Dendritic cell treated with granulocyte-macrophage colony-stimulating factor and Interleukin-4, amounts not matched to agents 40 ng/mL and 50 ng/mL, for 4 days (primary cell): ENCODE data around the gene NARS2.

Source experiments
- H3K27ac Mint-ChIP-seq: one replicate; pipeline ENCODE4 v1.8.0; 2022; ENCODE audit warnings: mild to moderate bottlenecking, mixed read lengths
- H3K27me3 Mint-ChIP-seq: one replicate; pipeline ENCODE4 v1.8.0; 2022; ENCODE audit warnings: mild to moderate bottlenecking, mixed read lengths
- H3K36me3 Mint-ChIP-seq: one replicate; pipeline ENCODE4 v1.8.0; 2022; ENCODE audit warnings: low read depth, mixed read lengths
- H3K4me1 Mint-ChIP-seq: one replicate; pipeline ENCODE4 v1.8.0; 2022; ENCODE audit warnings: low read depth, mixed read lengths
- H3K4me3 Mint-ChIP-seq: one replicate; pipeline ENCODE4 v1.8.0; 2022; ENCODE audit warnings: mild to moderate bottlenecking, moderate library complexity, mixed read lengths
- H3K9me3 Mint-ChIP-seq: one replicate; pipeline ENCODE4 v1.8.0; 2022; ENCODE audit warnings: mixed read lengths
- intact Hi-C: fragments of 100-400 bp; cut with micrococcal nuclease; formaldehyde crosslinking; loops from one replicate; pipeline ENCODE4 v1.15.0; 2022

NARS2 gene

GRCh38 chr11:78595436-78596130, 20.9 kb upstream of the NARS2 start:
- Mint-ChIP-seq H3K4me1 (no peaks in the 10 kb centered on the region), H3K27ac (no peak overlapping the region), H3K9me3 (no peaks in the 10 kb centered on the region), H3K4me3 (no peak overlapping the region), H3K27me3 (peaks cover 5% of the 10 kb centered on the region), H3K36me3 (no peaks in the 10 kb centered on the region)
- intact Hi-C loops: no loop called here

GRCh38 chr11:78594814-78595213, 20.1 kb upstream of the NARS2 start:
- Mint-ChIP-seq H3K27ac (no peak overlapping the region), H3K4me3 (no peak overlapping the region)

DNA sequence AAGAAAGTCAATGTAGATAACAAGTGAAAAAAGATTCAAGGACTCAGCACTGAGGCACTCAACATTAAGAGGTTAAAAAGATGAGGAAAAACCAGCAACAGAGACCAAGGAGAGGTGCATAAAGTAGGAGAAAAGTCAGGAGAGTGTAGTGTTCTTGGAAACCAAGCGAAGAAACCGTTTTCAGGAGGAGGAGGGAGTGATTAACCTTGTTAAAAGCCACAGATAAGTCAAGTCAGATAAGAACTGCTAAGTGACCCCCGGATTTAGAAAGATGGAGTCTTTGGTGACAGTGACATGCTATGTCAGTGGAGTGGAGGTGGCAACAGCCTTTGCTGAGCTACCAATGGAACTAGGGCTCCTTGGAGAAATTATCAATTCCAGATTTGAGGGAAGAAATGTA, 13.9 kb upstream of the NARS2 start:
- intact Hi-C loops: no loop called here
- H3K27ac Mint-ChIP-seq: no peak overlapping the region
- H3K4me1 Mint-ChIP-seq: no peaks in the 10 kb centered on the region
- H3K9me3 Mint-ChIP-seq: peaks cover 18% of the 10 kb centered on the region
- H3K36me3 Mint-ChIP-seq: no peaks in the 10 kb centered on the region
- peaks cover 3% of the 10 kb centered on the region for H3K27me3 Mint-ChIP-seq
- H3K4me3 Mint-ChIP-seq: no peak overlapping the region

More at GRCh38 chr11:78594814-78595213, 20.1 kb upstream of the NARS2 start:
- Mint-ChIP-seq H3K27me3 (no peaks in the 10 kb centered on the region), H3K36me3 (no peaks in the 10 kb centered on the region), H3K4me1 (no peaks in the 10 kb centered on the region), H3K9me3 (no peaks in the 10 kb centered on the region)
- intact Hi-C loops: no loop called here

GRCh38 chr11:78587446-78587845, 12.8 kb upstream of the NARS2 start:
- H3K27ac Mint-ChIP-seq: no peak overlapping the region
- H3K4me3 Mint-ChIP-seq: no peak overlapping the region
- H3K4me1 Mint-ChIP-seq: no peaks in the 10 kb centered on the region
- no peaks in the 10 kb centered on the region for H3K36me3 Mint-ChIP-seq
- intact Hi-C loops: no loop called here
- peaks cover 29% of the 10 kb centered on the region for H3K9me3 Mint-ChIP-seq
- peaks cover 3% of the 10 kb centered on the region for H3K27me3 Mint-ChIP-seq

DNA sequence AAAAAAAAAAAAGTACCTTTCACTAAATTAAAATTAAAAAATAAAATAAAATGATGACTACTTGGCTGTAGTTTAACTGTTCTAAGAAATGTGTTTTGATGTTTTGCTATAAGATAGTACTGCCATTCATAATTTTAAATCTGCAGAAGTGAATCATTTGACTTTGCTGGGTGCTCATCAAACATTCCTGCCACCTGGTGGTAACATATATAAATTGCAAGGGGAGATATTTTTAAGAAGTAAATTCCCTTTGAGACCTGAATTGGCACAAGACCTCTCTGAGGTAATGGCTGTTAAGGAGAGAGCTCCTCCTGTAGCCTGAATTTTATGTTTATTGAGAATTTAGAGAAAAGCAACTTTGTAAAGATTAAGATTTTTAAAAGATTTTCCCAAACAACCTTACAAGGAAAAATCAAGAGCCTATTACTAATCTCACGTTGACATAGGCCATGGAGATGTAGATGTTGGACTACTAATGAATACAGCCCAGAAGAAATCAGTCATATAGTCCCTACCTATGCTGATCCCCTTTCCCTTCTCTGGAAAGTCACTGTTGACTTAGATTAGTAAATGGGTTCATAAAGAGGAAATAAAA, 11.9 kb upstream of the NARS2 start:
- H3K4me1 Mint-ChIP-seq: no peaks in the 10 kb centered on the region
- H3K27ac Mint-ChIP-seq: no peak overlapping the region
- no peak overlapping the region for H3K4me3 Mint-ChIP-seq
- H3K36me3 Mint-ChIP-seq: no peaks in the 10 kb centered on the region
- peaks cover 31% of the 10 kb centered on the region for H3K9me3 Mint-ChIP-seq
- intact Hi-C loops: no loop called here
- H3K27me3 Mint-ChIP-seq: peaks cover 3% of the 10 kb centered on the region

DNA sequence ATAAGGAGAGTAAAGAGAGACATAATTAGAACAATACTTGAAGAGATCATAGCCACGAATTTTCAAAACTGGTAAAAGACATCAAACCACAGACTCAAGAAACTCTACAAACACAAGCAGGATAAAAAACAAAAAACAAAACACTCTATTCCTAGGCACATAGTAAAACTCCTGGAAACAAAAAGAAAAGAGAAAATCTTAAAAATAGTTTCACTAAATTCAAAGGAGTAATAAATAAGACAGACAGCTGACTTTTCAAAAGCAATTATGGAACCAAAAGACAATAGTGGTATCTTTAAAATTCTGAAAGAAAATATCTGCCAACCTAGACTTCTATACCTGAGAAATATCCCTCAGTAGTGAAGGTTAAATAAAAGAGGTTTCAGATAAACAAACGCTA, 9.2 kb upstream of the NARS2 start:
- peaks cover 31% of the 10 kb centered on the region for H3K9me3 Mint-ChIP-seq
- H3K4me3 Mint-ChIP-seq: no peak overlapping the region
- H3K27me3 Mint-ChIP-seq: peaks cover 3% of the 10 kb centered on the region
- intact Hi-C loops: no loop called here
- H3K4me1 Mint-ChIP-seq: no peaks in the 10 kb centered on the region
- no peak overlapping the region for H3K27ac Mint-ChIP-seq
- no peaks in the 10 kb centered on the region for H3K36me3 Mint-ChIP-seq

DNA sequence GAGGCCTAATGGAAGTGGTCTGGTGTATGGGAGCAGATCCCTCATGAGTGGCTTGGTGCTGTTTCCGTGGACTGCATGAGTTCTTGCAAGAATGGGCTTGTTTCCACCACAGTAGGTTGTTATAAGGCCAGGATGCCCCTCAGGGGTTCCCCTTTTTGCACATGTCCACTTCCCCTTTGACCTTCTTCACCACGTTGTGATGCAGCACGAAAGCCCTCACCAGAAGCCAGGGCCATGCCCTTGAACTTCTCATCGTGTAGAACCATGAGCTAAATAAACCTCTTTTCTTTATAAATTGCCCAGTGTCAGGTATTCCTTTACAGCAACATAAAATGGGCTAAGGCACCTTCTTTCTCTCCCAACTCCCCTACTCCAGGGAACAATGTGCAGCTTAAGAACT, 2.8 kb upstream of the NARS2 start:
- Mint-ChIP-seq H3K9me3 (peaks cover 15% of the 10 kb centered on the region), H3K27ac (no peak overlapping the region), H3K4me3 (no peak overlapping the region), H3K4me1 (peaks cover 37% of the 10 kb centered on the region), H3K27me3 (no peaks in the 10 kb centered on the region), H3K36me3 (peaks cover 21% of the 10 kb centered on the region)
- intact Hi-C loops: no loop called here

DNA sequence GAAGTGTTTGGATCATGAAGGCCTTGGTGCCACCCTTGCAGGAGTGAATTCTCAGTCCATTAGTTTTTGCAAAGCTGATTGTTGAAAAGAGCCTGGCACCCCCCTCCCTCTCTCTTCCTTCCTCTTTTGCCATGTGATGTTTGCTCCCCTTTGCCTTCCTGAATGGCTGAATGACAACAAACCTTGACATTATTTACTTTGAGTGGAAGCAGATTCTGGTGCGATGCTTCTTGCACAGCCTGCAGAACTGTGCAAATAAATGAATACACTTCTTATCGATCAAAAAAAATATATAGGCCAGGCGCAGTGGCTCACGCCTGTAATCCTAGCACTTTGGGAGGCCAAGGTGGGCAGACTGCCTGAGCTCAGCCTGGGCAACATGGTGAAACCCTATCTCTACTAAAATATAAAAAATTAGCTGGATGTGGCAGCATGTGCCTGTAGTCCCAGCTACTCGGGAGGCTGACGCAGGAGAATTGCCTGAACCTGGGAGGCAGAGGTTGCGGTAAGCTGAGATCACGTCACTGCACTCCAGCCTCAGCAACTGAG, 2.0 kb upstream of the NARS2 start:
- H3K36me3 Mint-ChIP-seq: peaks cover 23% of the 10 kb centered on the region
- intact Hi-C loops: no loop called here
- no peak overlapping the region for H3K4me3 Mint-ChIP-seq
- peaks cover 42% of the 10 kb centered on the region for H3K4me1 Mint-ChIP-seq
- H3K27me3 Mint-ChIP-seq: no peaks in the 10 kb centered on the region
- H3K9me3 Mint-ChIP-seq: peaks cover 12% of the 10 kb centered on the region
- no peak overlapping the region for H3K27ac Mint-ChIP-seq

DNA sequence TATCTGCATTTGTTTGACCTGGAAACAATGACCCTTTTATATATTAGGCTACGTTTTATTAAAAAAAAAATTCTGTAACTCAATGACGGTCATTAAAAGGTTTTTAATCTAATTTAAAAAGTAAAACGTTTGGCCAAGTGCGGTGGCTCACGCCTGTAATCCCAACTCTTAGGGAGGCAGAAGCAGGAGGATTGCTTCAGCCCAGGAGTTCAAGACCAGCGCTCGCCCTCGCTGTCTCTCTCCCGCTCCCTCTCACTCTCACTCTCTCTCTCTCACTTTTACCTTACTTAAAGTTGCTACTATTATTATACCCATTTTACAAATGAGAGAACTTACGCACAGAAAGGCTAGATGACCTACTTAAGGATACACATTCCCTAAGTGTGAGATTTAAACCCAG, 814 bp upstream of the NARS2 start:
- intact Hi-C loops: no loop called here
- H3K4me3 Mint-ChIP-seq: peak overlapping the region; percentile 92
- H3K4me1 Mint-ChIP-seq: peaks cover 45% of the 10 kb centered on the region
- H3K36me3 Mint-ChIP-seq: peaks cover 34% of the 10 kb centered on the region
- H3K27ac Mint-ChIP-seq: peak overlapping the region; percentile 93
- H3K27me3 Mint-ChIP-seq: no peaks in the 10 kb centered on the region
- peaks cover 12% of the 10 kb centered on the region for H3K9me3 Mint-ChIP-seq

DNA sequence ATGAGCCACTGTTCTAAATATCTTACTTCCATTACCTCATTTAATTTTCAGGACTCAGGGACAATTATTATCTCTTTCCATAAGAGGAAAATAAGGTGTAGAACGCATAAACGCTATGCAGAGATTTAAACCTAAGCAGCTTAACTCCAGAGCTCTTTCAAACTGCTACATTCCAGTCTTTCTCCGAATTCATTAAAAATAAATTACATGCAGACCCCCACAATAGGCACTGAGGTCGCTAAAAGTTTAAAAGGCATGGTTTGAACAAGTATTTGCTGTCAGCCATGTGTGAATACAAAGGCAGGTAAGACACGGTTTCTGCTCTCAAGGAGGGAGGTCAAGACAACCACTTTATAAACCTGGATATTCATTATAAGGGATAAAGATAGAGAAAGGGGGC, 983 bp downstream of the NARS2 start:
- Mint-ChIP-seq H3K9me3 (peaks cover 12% of the 10 kb centered on the region), H3K36me3 (peaks cover 40% of the 10 kb centered on the region), H3K27ac (peak overlapping the region; percentile 93)

DNA sequence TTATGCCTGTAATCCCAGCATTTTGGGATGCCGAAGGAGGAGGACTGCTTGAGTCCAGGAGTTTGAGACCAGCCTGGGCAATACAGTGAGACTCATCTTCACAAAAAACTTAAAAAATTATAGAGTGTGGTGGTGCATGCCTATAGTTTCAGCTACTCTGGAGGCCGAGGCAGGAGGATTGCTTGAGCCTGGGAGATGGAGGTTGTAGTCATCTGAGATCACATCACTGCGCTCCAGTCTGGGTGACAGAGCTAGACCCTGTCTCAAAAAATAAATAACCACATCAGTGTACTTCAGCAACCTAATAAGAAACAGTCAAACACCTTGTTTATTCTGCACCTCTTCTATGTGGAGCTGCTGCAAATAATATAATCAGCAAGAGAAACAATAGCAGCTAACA, 1.4 kb downstream of the NARS2 start:
- intact Hi-C loops: no loop called here
- peaks cover 40% of the 10 kb centered on the region for H3K36me3 Mint-ChIP-seq
- peaks cover 12% of the 10 kb centered on the region for H3K9me3 Mint-ChIP-seq
- H3K27me3 Mint-ChIP-seq: no peaks in the 10 kb centered on the region
- H3K4me3 Mint-ChIP-seq: no peak overlapping the region
- H3K27ac Mint-ChIP-seq: no peak overlapping the region
- H3K4me1 Mint-ChIP-seq: peaks cover 45% of the 10 kb centered on the region

More for the DNA sequence above, 983 bp downstream of the NARS2 start:
- Mint-ChIP-seq H3K27me3 (no peaks in the 10 kb centered on the region), H3K4me3 (peak overlapping the region; percentile 92), H3K4me1 (peaks cover 45% of the 10 kb centered on the region)
- intact Hi-C loops: no loop called here

DNA sequence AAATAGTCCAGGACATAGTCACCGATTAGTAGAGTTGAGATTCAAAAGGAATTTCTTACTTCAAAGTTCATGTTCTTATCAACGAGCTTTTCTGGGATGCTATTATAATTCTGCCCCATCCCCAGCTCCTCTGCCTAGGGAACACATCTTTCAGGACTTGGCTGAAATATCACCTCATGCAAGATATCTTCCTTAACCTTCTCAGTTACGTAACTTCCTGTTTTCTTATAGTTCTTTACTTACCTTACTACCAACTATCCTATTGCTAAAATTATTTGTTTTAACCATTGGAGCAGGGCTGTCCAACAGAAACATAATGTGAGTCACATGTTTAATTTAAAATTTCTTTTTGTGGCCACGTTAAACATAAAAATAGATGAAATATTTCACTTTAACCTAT, 2.3 kb downstream of the NARS2 start:
- intact Hi-C loops: no loop called here
- Mint-ChIP-seq H3K4me1 (peaks cover 40% of the 10 kb centered on the region), H3K27ac (no peak overlapping the region), H3K4me3 (no peak overlapping the region), H3K36me3 (peaks cover 34% of the 10 kb centered on the region), H3K27me3 (no peaks in the 10 kb centered on the region), H3K9me3 (peaks cover 5% of the 10 kb centered on the region)

GRCh38 chr11:78570031-78570430, 4.6 kb downstream of the NARS2 start:
- H3K36me3 Mint-ChIP-seq: peaks cover 49% of the 10 kb centered on the region
- intact Hi-C loops: no loop called here
- no peak overlapping the region for H3K4me3 Mint-ChIP-seq
- peaks cover 34% of the 10 kb centered on the region for H3K4me1 Mint-ChIP-seq
- no peaks in the 10 kb centered on the region for H3K9me3 Mint-ChIP-seq
- H3K27me3 Mint-ChIP-seq: no peaks in the 10 kb centered on the region
- H3K27ac Mint-ChIP-seq: no peak overlapping the region

DNA sequence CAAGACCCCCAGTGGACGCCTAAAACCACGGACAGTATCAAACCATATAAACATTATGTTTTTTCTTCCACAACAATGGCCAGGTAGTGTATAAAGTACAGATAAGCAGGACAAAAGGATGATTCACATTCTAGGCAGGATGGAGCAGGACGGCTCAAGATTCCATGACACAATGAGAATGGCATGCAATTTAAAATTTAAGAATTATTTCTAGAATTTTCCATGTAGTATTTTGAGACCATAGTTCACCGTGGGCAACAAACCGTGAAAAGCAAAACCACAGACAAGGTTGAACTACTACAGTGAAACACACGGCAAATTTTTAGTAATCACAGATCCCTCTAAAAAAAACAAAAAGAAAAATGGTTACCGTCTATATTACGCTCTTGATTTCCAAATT, 7.5 kb downstream of the NARS2 start:
- Mint-ChIP-seq H3K4me1 (peaks cover 15% of the 10 kb centered on the region), H3K36me3 (peaks cover 42% of the 10 kb centered on the region), H3K9me3 (no peaks in the 10 kb centered on the region), H3K27me3 (no peaks in the 10 kb centered on the region), H3K4me3 (no peak overlapping the region), H3K27ac (no peak overlapping the region)
- intact Hi-C loops: no loop called here
